Upper lobe of left lung (tissue), 6 donors: Measurements from ENCODE around the gene H19. TPM values are rescaled to one million over a fixed set of nuclear protein-coding genes. Genes with fewer than 3 reads are reported as not detected.
A peak's percentile ranks its signal among the peaks of the same experiment; 100 is the strongest.

ENCODE experiments used
- ATAC-seq, 2 donors: fragments of 200-7000 bp; cut with Tn5 transposase; one replicate each; pipeline ENCODE4 v1.9.1; 2022; ENCODE audit warnings: mild to moderate bottlenecking in 2 of 2, moderate library complexity in 2 of 2; ENCODE audit not compliant: low FRiP score in 2 of 2
- DNase-seq, 2 donors: peaks; one replicate each; pipeline ENCODE4 v3.0.0-alpha.2; 2019 to 2020
- H3K27ac ChIP-seq, 4 donors: fragments of 200-600 bp; sonication (generic); one replicate each; pipeline ENCODE4 v1.5.1; 2016 to 2019
- H3K27me3 ChIP-seq, 4 donors: fragments of 200-600 bp; sonication (generic); one replicate each; pipeline ENCODE4 v1.5.1; 2017 to 2019
- H3K36me3 ChIP-seq, 4 donors: fragments of 200-600 bp; sonication (generic); one replicate each; pipeline ENCODE4 v1.5.1; 2016 to 2019
- H3K4me1 ChIP-seq, 4 donors: fragments of 200-600 bp; sonication (generic); one replicate each; pipeline ENCODE4 v1.5.1; 2018 to 2019
- H3K4me3 ChIP-seq, 4 donors: fragments of 200-600 bp; sonication (generic); one replicate each; pipeline ENCODE4 v1.5.1; 2017 to 2019; ENCODE audit warnings: mild to moderate bottlenecking in 2 of 4, moderate library complexity in 1 of 4
- H3K9me3 ChIP-seq, 4 donors: fragments of 200-600 bp; sonication (generic); one replicate each; pipeline ENCODE4 v1.5.1; 2018 to 2019
- CTCF ChIP-seq, 6 experiments: fragments of 450-650 bp in 4 of 6; fragments of 200-600 bp in 2 of 6; sonication (generic) in 2 of 6; IDR thresholded peaks; one replicate each; pipeline ENCODE4 v1.5.1; 2016 to 2019; ENCODE audit warnings: antibody characterized with exemption in 6 of 6
- EP300 ChIP-seq, 4 donors: sonication (generic); formaldehyde crosslinking; IDR thresholded peaks; one replicate each; pipeline ENCODE4 v1.5.1; 2017; ENCODE audit warnings: antibody characterized with exemption in 4 of 4, control low read depth in 2 of 4
- POLR2A ChIP-seq, 4 donors: fragments of 450-650 bp; IDR thresholded peaks; one replicate each; pipeline ENCODE4 v1.5.1; 2016 to 2017; ENCODE audit warnings: antibody characterized with exemption in 4 of 4, mild to moderate bottlenecking in 2 of 4
- POLR2AphosphoS5 ChIP-seq, 2 donors: sonication (generic); formaldehyde crosslinking; IDR thresholded peaks; one replicate each; pipeline ENCODE4 v1.5.1; 2017; ENCODE audit warnings: antibody characterized with exemption in 2 of 2
- WGBS, 2 donors: methylation state at CpG; one replicate each; pipeline ENCODE4 v1.1.5; 2017 to 2018; 5-methylcytosine and 5-hydroxymethylcytosine counted together
- small RNA-seq, 4 donors: library from RNA; depleted of rRNA; stranded (forward); fragments of <200 nt; gene quantifications; one replicate each; pipeline ENCODE3, GENCODE V24; 2016
- total RNA-seq, 6 donors: library from RNA; depleted of rRNA in 4 of 6; stranded (reverse); fragments of >200 nt in 4 of 6; gene quantifications; one replicate each; pipeline versions ENCODE4 v1.1.0 to v1.2.1, GENCODE V29; 2016 to 2021
- donor health status: DM: no; HTN: no; CAD: no; lungs with moderate emphysema.
- donor health status: DM: no; HTN: yes; CAD: no; lungs with severe emphysema.

H19 gene
- total RNA-seq, 6 donors from 2014 or later = 17.2 to 127 (median 64.0) TPM

GRCh38 chr11:1947592-1948237, 49.9 kb downstream of the H19 start:
- peak; percentile 17 to 76 for ATAC-seq
- Histone ChIP-seq H3K9me3 (no peaks in the 10 kb centered on the region), H3K27ac (no peak overlapping the region), H3K4me1 (peaks cover 0 to 9% (median 2%) of the 10 kb centered on the region in 4 donors), H3K36me3 (no peaks in the 10 kb centered on the region), H3K27me3 (no peaks in the 10 kb centered on the region), H3K4me3 (no peak overlapping the region)
- TF ChIP-seq POLR2AphosphoS5 (IDR thresholded peaks at IDR 0.05) (no peak), CTCF (IDR thresholded peaks at IDR 0.05) (no peak), POLR2A (IDR thresholded peaks at IDR 0.05) (no peak)
- no CpG with 5 or more reads among the region's 36 CpGs for WGBS, 2 donors
- DNase-seq = no peak

GRCh38 chr11:1946812-1947484, 50.7 kb downstream of the H19 start, which contains the start of gene MRPL23:
Gene MRPL23 (plus strand): TSS chr11:1947332. CDS start chr11:1947363, 31 bp downstream.
- no peaks in the 10 kb centered on the region for H3K36me3 ChIP-seq
- H3K4me3 ChIP-seq = no peak within 1 kb of the TSS
- H3K27ac ChIP-seq = no peak within 1 kb of the TSS
- H3K9me3 ChIP-seq = no peaks in the 10 kb centered on the region
- DNase-seq (peak in 1 of 2 donors; percentile 91), ATAC-seq (peak; percentile 71 to 85)
- TF ChIP-seq POLR2AphosphoS5 (IDR thresholded peaks at IDR 0.05) = no peak
- no peak for TF ChIP-seq CTCF (IDR thresholded peaks at IDR 0.05)
- no peak for TF ChIP-seq EP300 (IDR thresholded peaks at IDR 0.05)
- TF ChIP-seq POLR2A (IDR thresholded peaks at IDR 0.05) = no peak
- WGBS, 2 donors = no CpG with 5 or more reads among the region's 85 CpGs
- peaks cover 0 to 9% (median 2%) of the 10 kb centered on the region in 4 donors for H3K4me1 ChIP-seq
- no peaks in the 10 kb centered on the region for H3K27me3 ChIP-seq

Small RNA genes within 50 kb of the gene (small RNA-seq; reads per million reads assigned to genes)
- 0 reads per million in 4 donors for gene RF01972
- 0 reads per million in 4 donors for gene RF01973

Other genes with a start within 250 kb of the H19 start
- gene IFITM10, start 247.2 kb downstream of the H19 start, total RNA-seq = 10 to 100 TPM in 4 of 6 donors, 1 to 10 TPM in 2; 8.7 to 28.3 (median 14.2) TPM
- 1,000 to 10,000 TPM in 5 of 6 donors, 100 to 1,000 TPM in 1; 993 to 3,355 (median 2,221) TPM for gene CTSD, start 233.9 kb downstream of the H19 start, total RNA-seq
- 10 to 100 TPM in 4 of 6 donors, 1 to 10 TPM in 2; 7.4 to 31.3 (median 22.9) TPM for gene SYT8, start 162.9 kb downstream of the H19 start, total RNA-seq
- gene TNNI2, start 158.9 kb downstream of the H19 start, total RNA-seq = 10 to 100 TPM in 5 of 6 donors, 1 to 10 TPM in 1; 7.3 to 28.3 (median 16.7) TPM
- 100 to 1,000 TPM in 2 of 6 donors, 10 to 100 TPM in 4; 29.3 to 162 (median 66.2) TPM for gene LSP1, start 144.8 kb downstream of the H19 start, total RNA-seq
- gene PRR33, start 105.9 kb downstream of the H19 start, total RNA-seq = not detected
- gene TNNT3, start 78.1 kb downstream of the H19 start, total RNA-seq = 10 to 100 TPM in 1 of 6 donors, 1 to 10 TPM in 4, not detected in 1; 1.1 to 13.1 (median 2.4) TPM
- gene MRPL23, start 50.5 kb downstream of the H19 start, total RNA-seq = 100 to 1,000 TPM in 4 of 6 donors, 10 to 100 TPM in 2; 62.1 to 287 (median 150) TPM
- gene IGF2, start 141.5 kb upstream of the H19 start, total RNA-seq = 10 to 100 TPM in 2 of 6 donors, 1 to 10 TPM in 3, not detected in 1; 7.0 to 24.4 (median 8.4) TPM
- gene INS, start 163.4 kb upstream of the H19 start, total RNA-seq = under 1 TPM in 1 of 6 donors, not detected in 5; 0.67 TPM
- not detected for gene TH, start 174.0 kb upstream of the H19 start, total RNA-seq